SU-DHL-6 (cell line): ENCODE measurements around the gene CHD6.

Experiments
- CTCF ChIP-seq: fragments of 200-600 bp; sonication (generic); IDR thresholded peaks from one replicate; pipeline ENCODE4 v1.5.1; 2017; ENCODE audit warnings: antibody characterized with exemption, mild to moderate bottlenecking, low read length, moderate library complexity; ENCODE audit not compliant: insufficient read depth, poor library complexity, severe bottlenecking
- EZH2phosphoT487 ChIP-seq: fragments of 200-600 bp; sonication (generic), shearing (Covaris generic); conservative IDR thresholded peaks from 2 replicates; pipeline ENCODE4 v1.6.1; 2018; ENCODE audit warnings: mild to moderate bottlenecking, antibody characterized with exemption, low read length, moderate library complexity, mixed read lengths

- TF ChIP-seq CTCF = no peak
- no peak for TF ChIP-seq EZH2phosphoT487
These were observed 2.5 kb downstream of the CHD6 start for GRCh38 chr20:41615676-41616075.
